COR-L47 (cell line): ENCODE data around the gene LRRC8D.

ENCODE experiments used
- DNase-seq: peaks from one replicate; lab custom pipeline; 2025; lab: John Stamatoyannopoulos, UW

LRRC8D gene

DNA sequence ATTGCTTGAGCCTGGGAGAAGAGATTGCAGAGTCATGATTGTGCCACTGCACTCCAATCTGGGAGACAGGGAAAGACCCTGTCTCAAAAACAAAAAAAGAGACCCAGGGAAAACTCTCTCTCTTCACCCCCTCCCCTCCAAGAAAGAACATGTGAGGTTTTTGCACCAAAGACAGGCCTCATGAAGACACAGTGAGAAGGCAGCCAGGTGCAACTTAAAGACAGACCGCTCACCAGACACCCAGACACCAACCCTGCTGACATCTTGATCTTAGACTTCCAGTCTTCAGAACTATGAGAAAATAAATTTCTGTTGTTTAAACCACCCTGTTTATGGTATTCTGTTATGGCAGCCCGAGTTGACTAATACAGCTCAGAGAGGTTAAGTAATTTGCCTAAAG lies 13.3 kb upstream of the LRRC8D start:
- no peak for DNase-seq

DNA sequence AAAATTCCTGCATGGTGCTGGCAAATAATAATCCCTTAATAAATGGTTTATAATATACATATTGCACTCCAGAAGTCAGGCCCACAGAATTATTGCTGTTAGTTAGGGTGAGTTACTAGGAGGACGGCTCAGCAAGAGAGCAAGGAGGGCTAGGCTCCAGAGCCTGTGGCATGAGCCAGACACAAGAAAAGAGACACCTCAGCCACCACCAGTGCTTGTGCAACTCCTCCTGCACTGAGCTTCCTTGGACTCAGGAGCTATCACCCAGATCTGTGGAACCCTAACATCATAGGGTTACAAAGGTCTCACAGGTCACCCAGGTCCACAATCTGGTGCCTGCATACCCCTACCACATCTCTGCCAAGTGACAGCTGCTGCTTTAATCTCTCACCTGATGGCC lies 12.8 kb upstream of the LRRC8D start:
- DNase-seq = no peak

DNA sequence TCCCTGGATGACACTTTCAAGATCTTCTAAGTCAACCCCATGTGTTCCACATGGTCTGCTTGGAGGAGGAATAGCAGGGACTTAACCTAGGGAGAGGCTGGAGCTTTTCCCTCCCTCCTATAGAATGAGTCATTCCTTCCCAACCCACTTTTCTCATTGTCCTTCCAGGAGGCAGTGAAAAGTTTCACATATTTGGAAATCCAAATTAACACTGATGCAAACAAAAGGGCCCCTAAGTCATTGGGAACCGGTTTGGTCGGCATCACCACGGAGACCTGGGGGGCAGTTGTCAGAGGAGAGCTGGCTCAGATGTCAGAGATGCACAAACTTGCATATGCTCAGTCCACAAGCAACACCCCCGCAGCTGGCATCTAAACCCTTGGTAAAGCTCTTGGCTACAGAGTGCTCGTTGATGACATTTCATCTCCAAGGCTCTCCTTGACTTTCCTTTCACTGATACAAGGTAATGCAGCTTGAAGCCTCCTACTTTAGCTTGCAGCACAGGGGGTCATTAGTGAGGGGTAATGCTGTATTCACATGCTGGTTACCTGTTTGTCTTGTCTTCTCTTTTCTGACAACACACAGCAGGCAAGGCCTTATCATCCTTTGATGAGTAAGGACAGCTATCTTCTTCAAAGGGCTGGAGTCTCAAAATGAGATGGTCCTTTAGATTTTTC lies 12.3 kb upstream of the LRRC8D start:
- no peak for DNase-seq

DNA sequence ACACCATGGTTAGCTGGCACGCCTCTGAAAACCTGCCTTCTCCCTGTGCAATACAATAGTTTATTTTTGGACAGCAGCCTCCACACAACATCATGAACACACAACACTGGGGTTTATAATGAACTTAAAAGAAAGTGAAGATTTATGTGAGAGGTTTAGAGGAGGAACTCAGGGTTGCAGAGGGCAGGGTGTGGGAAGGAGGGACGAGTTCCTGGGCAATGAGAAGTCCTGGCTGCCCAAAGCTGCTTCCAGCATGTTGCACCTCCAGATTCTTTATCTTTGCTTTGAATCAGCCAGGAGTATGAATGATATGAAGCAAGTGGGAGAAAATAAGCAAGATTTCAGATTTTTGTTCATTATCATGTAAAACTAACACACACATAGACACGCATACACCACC lies 11.3 kb upstream of the LRRC8D start:
- no peak for DNase-seq

DNA sequence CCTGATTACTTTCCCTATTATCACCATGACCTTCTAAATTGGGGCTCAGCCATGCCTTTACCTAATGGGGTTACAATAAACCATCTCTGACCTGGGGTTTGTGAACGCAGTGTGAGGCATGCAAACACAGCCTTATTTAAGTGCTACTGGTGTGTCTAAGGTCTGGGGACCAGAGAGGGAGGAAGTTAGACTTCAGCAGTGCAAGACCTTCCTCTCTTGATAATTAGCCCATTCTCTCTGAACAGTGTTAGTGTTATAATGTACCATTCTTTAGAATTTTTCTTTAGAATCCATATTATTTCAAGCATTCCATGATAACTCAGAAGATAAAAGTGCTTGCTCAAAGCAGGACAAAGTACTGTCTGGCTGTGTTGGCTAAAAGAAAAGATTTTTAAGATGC lies 10.5 kb upstream of the LRRC8D start:
- DNase-seq = no peak

DNA sequence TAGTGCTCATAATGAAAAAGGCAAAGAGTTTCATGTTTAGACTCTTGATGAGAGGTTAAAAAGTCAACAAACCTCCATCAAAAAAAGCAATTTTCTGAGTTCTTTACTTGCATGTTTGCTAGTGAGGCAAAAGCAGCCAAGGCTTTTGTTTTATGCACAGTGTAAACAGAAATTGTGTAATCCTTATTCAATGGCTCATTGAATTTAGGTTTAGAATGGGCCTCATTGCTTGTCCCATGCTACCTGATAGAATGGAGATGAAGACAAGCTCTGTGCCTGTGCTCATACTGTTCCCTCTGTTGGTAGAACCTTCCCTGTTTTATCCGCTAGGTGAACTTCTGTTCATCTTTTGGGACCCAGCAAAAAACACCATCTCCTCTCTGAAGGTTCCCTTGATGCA lies 10.0 kb upstream of the LRRC8D start:
- no peak for DNase-seq

DNA sequence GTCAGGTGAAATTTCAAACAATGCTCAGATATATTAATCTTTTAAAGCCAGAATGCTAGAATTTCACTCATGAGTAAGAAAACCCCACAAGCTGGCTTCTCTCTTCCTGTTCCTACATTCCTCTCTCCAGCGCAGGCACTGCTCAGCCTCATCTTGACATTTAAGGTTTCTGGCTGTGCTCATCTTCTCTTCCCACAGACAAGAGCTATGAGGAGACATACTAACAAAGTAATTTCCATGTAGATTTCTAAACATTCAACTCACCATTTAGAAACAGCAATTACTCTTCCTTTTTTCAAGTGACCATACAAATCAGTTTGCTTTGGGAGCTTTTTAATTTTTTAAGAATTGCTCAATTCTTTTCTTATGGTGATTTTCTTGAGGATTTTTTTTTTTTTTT lies 7.8 kb upstream of the LRRC8D start:
- DNase-seq = no peak

DNA sequence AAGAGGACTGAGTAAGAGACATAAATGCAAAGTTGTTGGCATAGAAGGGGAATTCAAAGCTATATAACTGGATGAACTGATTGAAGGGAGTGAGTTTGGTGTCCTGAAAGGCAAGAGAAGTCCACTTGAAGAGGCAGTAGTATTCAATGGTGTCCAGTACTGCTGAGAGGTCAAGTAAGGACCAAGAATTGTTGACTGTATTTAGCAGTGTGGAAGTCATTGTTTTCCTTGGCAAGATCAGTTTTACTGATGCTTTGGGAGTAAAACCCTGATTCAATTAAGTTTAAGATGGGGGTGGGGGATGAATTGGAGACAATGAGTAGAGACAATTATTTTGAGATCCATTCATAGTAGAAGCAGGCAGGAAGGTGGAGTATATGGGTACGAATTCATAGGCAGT lies 5.8 kb upstream of the LRRC8D start:
- no peak for DNase-seq

DNA sequence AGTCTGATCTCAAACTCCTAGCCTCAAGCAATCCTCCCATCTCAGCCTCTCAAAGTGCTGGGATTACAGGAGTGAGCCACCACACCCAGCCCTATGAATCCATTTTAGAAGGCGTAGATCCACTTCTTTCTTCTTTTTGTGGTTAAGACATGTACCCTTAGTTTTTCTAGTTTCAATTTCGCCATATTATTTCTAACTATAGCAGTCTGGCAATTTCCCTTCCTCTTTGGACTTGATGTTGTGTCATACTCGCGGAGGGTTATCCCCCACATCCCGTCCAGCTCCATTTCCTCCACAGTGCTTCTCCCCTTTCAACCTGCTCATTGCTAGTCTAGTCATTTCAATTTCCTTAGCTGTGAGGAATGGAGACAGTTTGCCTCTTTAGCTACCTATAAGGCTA lies 5.2 kb upstream of the LRRC8D start:
- DNase-seq = no peak

DNA sequence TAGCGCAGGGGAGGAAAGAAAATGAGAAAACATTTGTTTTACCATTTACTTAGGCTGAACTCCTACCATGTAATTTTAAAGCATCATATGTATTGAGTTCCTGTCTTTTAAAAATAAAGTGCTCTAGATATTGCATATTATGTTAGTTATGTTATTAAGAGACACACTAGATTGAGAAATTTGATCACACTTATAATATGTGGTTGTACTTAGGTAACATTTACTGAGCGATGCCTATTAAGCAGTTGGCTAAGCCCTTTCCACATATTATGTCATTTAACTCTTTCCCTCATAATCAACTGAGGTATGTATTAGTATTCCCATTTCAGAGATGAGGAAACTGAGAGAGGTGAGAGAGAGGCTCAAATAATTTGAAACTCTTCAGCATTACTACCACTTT lies 4.5 kb upstream of the LRRC8D start:
- DNase-seq = no peak

DNA sequence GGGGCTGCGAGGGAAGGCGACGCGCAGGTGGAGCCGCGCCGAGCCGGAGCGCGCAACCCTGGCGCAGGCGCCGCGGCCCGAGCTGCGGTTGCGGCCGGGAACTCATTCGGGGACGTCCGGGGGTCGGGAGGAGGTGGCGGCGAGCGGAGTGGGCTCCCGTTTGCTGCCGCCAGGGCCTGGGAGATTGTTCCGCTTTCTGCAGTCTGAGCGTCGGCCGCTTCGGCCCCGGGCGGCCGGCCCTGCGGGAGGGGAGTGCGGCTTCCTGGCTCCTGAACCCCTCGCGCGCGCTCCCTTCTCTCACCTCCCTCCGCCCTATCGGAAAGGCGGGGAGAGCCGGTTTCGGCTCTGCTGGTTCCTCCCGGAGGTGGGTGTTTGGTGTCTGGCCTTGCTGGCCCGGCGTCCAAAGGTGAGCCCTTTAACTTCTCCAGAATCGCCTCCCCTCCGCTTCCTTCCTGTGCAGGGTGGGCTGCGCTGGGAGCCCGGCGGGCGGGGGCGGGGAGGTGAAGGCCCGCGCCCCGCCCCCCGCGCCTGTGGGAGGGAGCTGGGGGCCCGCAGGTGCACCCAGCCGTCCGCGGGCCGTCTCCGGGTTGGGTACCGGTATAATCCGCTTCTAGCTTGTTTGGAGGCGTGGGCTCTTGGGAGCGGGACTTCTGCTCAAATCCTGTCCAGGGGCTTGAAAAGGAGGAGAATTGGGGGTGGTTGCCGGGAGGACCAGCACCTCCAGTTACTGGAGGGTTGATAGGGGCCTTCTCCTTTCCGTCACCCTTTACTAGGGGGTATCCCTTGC lies 683 bp downstream of the LRRC8D start:
- peak; percentile 61 for DNase-seq

DNA sequence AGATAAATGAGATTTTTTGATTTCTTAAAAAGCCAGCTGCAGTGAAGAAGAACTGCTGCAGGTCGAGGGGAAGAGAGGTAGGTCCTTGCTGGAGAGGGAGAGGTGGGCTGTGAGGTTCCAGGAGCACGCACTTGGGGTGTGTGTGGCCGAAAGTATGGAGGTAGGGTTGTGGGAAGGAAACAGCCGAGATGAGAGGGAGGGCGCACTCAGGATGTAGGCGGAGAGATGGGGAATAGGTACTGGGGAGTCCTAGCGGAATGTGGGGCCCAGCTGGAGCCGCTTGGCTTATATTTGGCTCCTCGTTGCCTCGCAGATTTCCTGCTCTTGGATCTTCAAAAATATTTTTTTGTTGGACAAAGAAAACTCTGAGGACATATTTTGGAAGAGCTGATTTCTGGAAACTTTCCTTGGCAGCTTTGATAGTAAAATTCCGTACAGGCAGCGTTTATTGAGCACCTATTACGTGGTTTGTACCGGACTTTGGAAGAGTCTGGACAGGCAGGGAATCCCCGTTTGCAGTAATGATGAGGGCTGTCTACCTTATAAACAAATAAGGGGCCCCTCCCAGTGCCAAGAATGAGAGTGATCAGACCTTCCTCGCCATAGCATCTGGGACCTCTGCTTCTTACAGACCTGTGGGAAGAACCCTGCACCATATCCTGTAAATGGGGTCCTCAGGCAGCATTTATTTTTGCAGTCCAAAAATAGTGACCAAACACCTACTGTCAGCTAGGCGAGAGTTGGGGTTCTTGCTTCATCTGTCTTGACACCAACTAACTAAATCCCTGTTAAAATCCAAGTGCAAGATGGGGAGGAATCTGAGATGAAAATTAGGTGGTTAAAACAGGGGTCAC lies 1.5 kb downstream of the LRRC8D start:
- DNase-seq = no peak

DNA sequence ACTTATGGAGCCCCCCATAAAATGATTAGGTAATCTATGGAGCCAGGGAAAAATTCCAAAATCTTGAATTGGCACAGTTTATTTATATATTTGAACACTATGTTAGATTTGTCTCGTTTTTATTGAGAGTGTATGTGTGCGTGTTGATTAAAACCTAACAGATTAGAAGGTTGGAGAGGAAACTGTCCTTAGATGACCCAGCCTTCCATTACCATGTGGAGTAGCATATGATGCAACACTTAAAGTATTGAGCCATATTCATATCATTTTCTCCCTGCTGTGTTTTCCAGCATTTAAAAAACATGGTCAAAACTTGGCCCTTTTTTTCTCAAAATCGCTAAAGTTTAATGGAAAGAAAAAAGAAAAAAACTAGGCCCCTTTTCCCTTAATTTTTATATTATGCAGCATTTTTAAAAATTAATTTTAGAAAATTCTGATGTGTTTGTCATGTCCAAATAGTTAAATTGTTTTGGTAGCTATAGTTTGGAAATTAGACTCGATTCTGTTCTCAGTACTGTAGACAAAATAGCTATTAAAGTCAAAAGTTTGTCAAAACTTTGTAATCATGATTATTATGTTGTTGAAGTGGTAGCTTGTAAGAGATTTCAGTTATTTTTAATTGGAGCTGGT lies 2.3 kb downstream of the LRRC8D start:
- DNase-seq = no peak

DNA sequence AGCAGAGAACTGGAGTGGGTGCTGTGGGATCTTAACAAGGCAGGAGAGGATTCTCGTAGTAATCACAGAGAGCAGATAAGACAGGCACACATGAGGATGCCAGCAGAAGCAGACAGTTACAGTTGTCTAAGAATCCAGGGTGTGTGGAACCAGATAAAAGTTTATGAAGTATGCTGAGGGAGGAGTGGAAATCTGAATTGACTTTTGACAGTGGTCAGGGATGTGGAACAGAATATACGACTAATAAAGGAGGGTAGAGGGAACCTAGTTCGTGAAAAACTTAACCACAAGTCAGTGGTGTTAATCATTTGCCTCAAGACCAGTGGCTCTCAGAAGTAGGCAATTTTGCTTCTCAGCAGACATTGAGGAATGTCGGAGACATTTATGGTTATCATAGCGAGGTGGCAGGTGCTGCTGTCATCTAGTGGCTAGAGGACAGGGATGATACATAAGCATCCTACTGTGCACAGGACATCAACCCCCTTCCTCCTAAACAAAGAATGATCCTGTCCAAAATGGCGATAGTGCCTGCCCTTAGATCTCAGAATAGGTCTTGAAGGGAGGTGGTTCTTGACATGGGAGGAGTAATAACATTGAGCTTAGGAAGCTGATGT lies 3.0 kb downstream of the LRRC8D start:
- DNase-seq = no peak

DNA sequence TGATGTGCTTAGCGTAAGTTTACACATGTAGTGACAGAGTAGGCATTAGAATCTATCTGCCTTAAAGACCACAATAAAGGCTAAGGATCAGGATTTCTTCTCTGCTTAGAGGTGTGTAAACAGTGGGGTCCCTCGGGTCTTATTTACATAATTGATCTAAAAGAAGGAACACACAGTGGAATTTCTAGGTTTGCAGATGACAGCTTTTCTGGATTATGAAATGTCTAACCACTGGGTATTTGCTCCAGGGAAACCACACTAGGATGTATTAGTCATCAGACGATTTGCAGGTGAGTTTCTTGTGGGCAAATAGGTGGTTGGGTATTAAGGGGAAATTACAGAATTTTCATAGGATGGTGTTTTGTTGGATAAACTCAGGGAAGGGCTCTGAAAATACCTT lies 5.8 kb downstream of the LRRC8D start:
- no peak for DNase-seq

DNA sequence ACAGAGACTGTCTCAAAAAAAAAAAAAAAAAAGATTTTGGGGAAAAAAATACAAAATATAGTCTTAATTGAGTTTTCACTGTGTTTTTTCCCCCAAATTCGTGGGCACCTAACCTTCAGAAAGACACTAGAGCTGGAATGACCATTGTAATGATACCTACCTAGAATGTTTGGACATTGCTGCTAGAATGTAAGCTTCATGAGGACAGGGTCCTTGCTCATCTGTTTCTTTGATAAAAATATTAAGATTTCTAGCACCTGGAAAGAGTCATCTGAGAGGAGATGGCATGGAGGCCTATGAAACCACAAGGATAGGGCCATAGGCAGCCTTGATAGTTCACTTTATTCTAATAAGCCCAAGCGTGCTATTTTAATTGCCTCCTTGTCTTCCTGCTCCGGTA lies 6.5 kb downstream of the LRRC8D start:
- no peak for DNase-seq

DNA sequence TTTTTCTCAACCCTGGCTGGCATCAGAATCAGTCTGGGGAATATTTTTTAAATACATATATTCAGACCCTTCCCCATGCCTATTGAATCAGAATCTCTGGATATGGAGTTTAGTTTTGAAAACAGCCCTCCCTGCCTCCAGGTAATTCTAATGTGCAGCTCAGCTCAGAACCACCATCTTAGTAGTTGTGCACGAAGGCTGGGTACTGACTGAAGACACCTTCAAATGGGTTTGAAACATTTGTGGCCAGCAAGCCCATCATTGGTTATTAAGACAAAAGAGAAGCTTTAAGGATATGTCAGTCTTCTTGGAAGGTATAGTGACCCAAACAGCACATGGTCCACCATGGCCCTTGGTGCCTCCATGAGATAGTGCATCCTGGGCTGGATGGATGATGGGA lies 7.1 kb downstream of the LRRC8D start:
- DNase-seq = no peak

DNA sequence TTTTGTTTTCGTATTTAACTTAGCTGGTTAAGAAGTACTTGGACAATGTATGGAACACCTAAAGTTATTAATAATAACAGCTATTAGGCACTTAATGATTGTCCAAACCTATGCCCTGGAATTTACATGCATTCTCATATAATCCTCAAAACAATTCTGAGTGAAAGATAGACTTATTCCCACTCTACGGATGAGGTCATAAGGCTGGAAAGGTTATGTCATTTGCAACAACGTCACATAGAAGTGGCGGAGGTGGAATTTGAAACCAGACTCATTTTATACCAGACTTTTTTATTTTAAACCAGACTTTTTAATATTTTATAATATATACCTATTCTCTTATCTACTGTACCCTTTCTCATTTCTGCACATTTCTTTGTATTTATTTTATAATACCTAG lies 8.4 kb downstream of the LRRC8D start:
- no peak for DNase-seq

DNA sequence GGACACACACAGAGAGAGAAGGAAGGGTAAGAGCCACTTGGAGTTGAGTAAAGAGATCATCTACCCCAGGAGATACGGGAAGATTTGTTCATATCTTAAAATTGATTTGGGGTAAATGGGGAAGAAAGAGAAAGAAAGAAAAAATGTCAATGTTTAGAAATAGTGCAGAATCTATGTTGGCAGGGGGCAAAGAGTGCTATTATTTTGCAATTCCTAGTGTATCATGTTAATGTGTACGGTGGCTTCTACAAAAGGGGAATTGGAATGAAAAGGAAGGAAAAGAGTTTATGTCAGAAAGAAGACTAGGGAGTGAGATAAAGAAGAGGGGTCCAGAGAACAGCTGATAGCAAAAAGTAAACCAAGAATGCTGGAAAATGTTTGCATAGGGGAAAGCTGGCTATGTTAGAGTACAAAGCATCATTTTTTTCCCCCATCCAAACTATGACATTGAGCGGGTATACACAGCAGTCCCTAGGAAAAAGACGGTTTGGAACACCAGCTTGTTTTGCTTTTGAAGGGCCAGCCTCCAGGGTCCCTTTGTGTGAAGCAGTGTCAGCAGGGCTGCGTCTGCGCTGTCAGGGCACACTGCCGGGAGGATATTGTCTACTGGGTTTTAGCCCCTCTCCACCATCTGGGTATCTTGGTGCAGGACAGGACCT lies 10.8 kb downstream of the LRRC8D start:
- DNase-seq = no peak

DNA sequence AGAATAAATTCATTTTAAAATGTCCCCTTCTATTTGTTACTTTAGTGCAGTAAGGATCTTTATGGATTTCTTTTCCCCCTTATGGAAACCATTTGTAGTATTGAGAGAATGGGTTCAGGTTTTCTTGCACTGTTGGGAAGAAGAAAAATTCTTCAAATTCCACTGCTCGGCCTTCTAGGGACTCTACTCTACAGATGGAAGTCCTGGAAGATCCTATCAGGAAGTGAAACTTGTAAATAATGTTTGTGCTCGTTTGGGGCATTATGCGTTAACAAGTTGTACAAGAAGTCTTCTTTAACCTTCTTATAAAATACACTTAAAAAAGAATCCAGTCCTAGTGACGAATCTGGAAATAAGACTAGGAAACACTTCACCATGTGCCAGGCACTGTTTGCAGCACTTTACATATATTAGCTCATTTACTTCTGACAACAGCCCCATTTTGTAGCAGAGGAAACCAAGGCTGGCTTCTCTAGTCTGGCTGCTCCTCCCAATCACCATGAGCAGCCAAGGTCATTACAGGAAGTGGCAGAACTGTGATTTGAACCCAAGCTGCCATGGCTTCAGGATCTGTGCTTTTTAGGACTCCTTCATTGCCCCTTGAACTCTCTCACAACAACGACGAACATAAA lies 11.8 kb downstream of the LRRC8D start:
- no peak for DNase-seq
